H9 (cell line): Measurements from ENCODE around the gene PMEPA1. TPM values are rescaled to one million over a fixed set of nuclear protein-coding genes. Genes with fewer than 3 reads are reported as not detected.

Experiments
- DNase-seq: peaks from one replicate; pipeline ENCODE4 v3.0.0-alpha.2; 2017
- H2AFZ ChIP-seq: one replicate; pipeline ENCODE4 v1.6.1; 2013; ENCODE audit warnings: mild to moderate bottlenecking, low read length, control low read depth, moderate library complexity
- H2AK5ac ChIP-seq: 2 replicates; pipeline ENCODE4 v1.6.1; 2013; ENCODE audit warnings: low read length, control low read depth, mixed read lengths; ENCODE audit not compliant: insufficient read length
- H2BK120ac ChIP-seq: one replicate; pipeline ENCODE4 v1.6.1; 2013; ENCODE audit warnings: low read depth, mild to moderate bottlenecking, low read length, control low read depth, inconsistent platforms; ENCODE audit not compliant: poor library complexity, severe bottlenecking
- H2BK12ac ChIP-seq: 2 replicates; pipeline ENCODE4 v1.6.1; 2013; ENCODE audit warnings: low read length, control low read depth, mixed read lengths, low read depth; ENCODE audit not compliant: insufficient read length
- H2BK15ac ChIP-seq: 2 replicates; pipeline ENCODE4 v1.6.1; 2013; ENCODE audit warnings: low read depth, low read length, control low read depth
- H2BK20ac ChIP-seq: one replicate; pipeline ENCODE4 v1.6.1; 2013; ENCODE audit warnings: low read depth, mild to moderate bottlenecking, low read length, control low read depth, inconsistent platforms; ENCODE audit not compliant: poor library complexity, severe bottlenecking
- H2BK5ac ChIP-seq: 2 replicates; pipeline ENCODE4 v1.6.1; 2013; ENCODE audit warnings: low read length, control low read depth, mixed read lengths; ENCODE audit not compliant: insufficient read length
- H3K14ac ChIP-seq: 2 replicates; pipeline ENCODE4 v1.6.1; 2013; ENCODE audit warnings: low read length, control low read depth; ENCODE audit not compliant: insufficient read depth
- H3K18ac ChIP-seq: 2 replicates; pipeline ENCODE4 v1.6.1; 2013; ENCODE audit warnings: low read depth, mild to moderate bottlenecking, mixed read lengths, low read length, control low read depth; ENCODE audit not compliant: insufficient read length
- H3K23ac ChIP-seq: 2 replicates; pipeline ENCODE4 v1.6.1; 2013; ENCODE audit warnings: low read length, control low read depth, mixed read lengths, low read depth; ENCODE audit not compliant: insufficient read length
- H3K23me2 ChIP-seq: 2 replicates; pipeline ENCODE4 v1.6.1; 2013; ENCODE audit warnings: low read depth, mild to moderate bottlenecking, mixed read lengths, low read length, control low read depth; ENCODE audit not compliant: insufficient read length, poor library complexity, severe bottlenecking
- H3K27ac ChIP-seq: 2 replicates; pipeline ENCODE4 v1.5.1; 2013; ENCODE audit warnings: low read length, control low read depth, mixed read lengths, low read depth; ENCODE audit not compliant: insufficient read length
- H3K27me3 ChIP-seq: 2 replicates; pipeline ENCODE4 v1.6.1; 2013; ENCODE audit warnings: low read length, control low read depth, inconsistent platforms; ENCODE audit not compliant: insufficient read depth
- H3K4ac ChIP-seq: 2 replicates; pipeline ENCODE4 v1.6.1; 2013; ENCODE audit warnings: low read depth, mild to moderate bottlenecking, control low read depth, inconsistent platforms, low read length, moderate library complexity
- H3K4me1 ChIP-seq: 2 replicates; pipeline ENCODE4 v1.6.1; 2013; ENCODE audit warnings: low read length, control low read depth, inconsistent platforms; ENCODE audit not compliant: insufficient read depth
- H3K4me2 ChIP-seq: 2 replicates; pipeline ENCODE4 v1.6.1; 2013; ENCODE audit warnings: low read length, control low read depth, mixed read lengths; ENCODE audit not compliant: insufficient read length, insufficient read depth
- H3K56ac ChIP-seq: 2 replicates; pipeline ENCODE4 v1.6.1; 2013; ENCODE audit warnings: low read depth, mild to moderate bottlenecking, mixed read lengths, low read length, control low read depth; ENCODE audit not compliant: insufficient read length
- H3K79me1 ChIP-seq: 2 replicates; pipeline ENCODE4 v1.6.1; 2013; ENCODE audit warnings: low read depth, mild to moderate bottlenecking, moderate library complexity, low read length, control low read depth, inconsistent platforms; ENCODE audit not compliant: insufficient read depth, poor library complexity, severe bottlenecking
- H3K79me2 ChIP-seq: 2 replicates; pipeline ENCODE4 v1.6.1; 2013; ENCODE audit warnings: low read length, control low read depth, inconsistent platforms; ENCODE audit not compliant: insufficient read depth
- H3K9ac ChIP-seq: 2 replicates; pipeline ENCODE4 v1.6.1; 2013; ENCODE audit warnings: low read length, control low read depth, mixed read lengths; ENCODE audit not compliant: insufficient read length; ENCODE audit errors: extremely low read depth
- H3K9me3 ChIP-seq: one replicate; pipeline ENCODE4 v1.6.1; 2013; ENCODE audit warnings: low read depth, low read length, inconsistent platforms; ENCODE audit not compliant: control insufficient read depth
- H3T11ph ChIP-seq: one replicate; pipeline ENCODE4 v1.6.1; 2013; ENCODE audit warnings: mild to moderate bottlenecking, low read length, control low read depth, inconsistent platforms
- H4K20me1 ChIP-seq: one replicate; pipeline ENCODE4 v1.6.1; 2013; ENCODE audit not compliant: control insufficient read depth, insufficient read length, insufficient read depth
- H4K5ac ChIP-seq: 2 replicates; pipeline ENCODE4 v1.6.1; 2013; ENCODE audit warnings: low read depth, mild to moderate bottlenecking, mixed read lengths, low read length, control low read depth; ENCODE audit not compliant: insufficient read length
- H4K8ac ChIP-seq: replicated peaks from 2 replicates; pipeline ENCODE4 v1.6.1; 2013; ENCODE audit warnings: low read length, control low read depth, mixed read lengths, low read depth; ENCODE audit not compliant: insufficient read length
- H4K91ac ChIP-seq: 2 replicates; pipeline ENCODE4 v1.6.1; 2013; ENCODE audit warnings: low read depth, mild to moderate bottlenecking, moderate library complexity, mixed read lengths, low read length, control low read depth; ENCODE audit not compliant: insufficient read length
- H3K27ac Mint-ChIP-seq, 3 experiments: 2 replicates in 2 of 3; 3 replicates in 1 of 3; pipeline ENCODE4 v1.8.0; 2020 to 2021; ENCODE audit warnings: mixed read lengths in 3 of 3, mild to moderate bottlenecking in 1 of 3, moderate library complexity in 1 of 3
- H3K27me3 Mint-ChIP-seq: 2 replicates; pipeline ENCODE4 v1.8.0; 2021; ENCODE audit warnings: low read depth, mild to moderate bottlenecking, moderate library complexity, mixed read lengths
- H3K36me3 Mint-ChIP-seq, 3 experiments: 2 replicates in 2 of 3; 3 replicates in 1 of 3; pipeline ENCODE4 v1.8.0; 2020 to 2021; ENCODE audit warnings: low read depth in 3 of 3, mixed read lengths in 3 of 3; ENCODE audit not compliant: insufficient read depth in 1 of 3
- H3K4me1 Mint-ChIP-seq, 2 experiments: 2 replicates each; pipeline ENCODE4 v1.8.0; 2020; ENCODE audit warnings: mixed read lengths in 2 of 2
- H3K4me3 Mint-ChIP-seq, 2 experiments: 2 replicates in 1 of 2; 3 replicates in 1 of 2; pipeline ENCODE4 v1.8.0; 2020 to 2021; ENCODE audit warnings: mild to moderate bottlenecking in 2 of 2, mixed read lengths in 2 of 2, moderate library complexity in 1 of 2
- H3K9me3 Mint-ChIP-seq, 2 experiments: 2 replicates in 1 of 2; 3 replicates in 1 of 2; pipeline ENCODE4 v1.8.0; 2020; ENCODE audit warnings: mild to moderate bottlenecking in 2 of 2, mixed read lengths in 2 of 2, moderate library complexity in 1 of 2
- CTCF ChIP-seq: fragments of 200-600 bp; sonication (generic); conservative IDR thresholded peaks from 3 replicates; pipeline ENCODE4 v1.8.0; 2021; ENCODE audit warnings: antibody characterized with exemption, mild to moderate bottlenecking
- WGBS: extraction: QIAGEN DNeasy Blood & Tissue Kit; methylation state at CpG from one replicate; pipeline ENCODE4 v1.1.7; 2013; ENCODE audit warnings: missing lambda C conversion rate, low lambda C conversion rate, mixed read lengths; ENCODE audit not compliant: insufficient read length; ENCODE audit errors: extremely low coverage; 5-methylcytosine and 5-hydroxymethylcytosine counted together
- total RNA-seq: library from RNA; stranded (reverse); gene quantifications from 2 replicates; pipeline ENCODE4 v1.2.1, GENCODE V29; 2021

The PMEPA1 gene
- total RNA-seq, 1 experiment from 2014 or later, result 34.6 TPM

GRCh38 chr20:57686931-57687652 lies 22.7 kb downstream of the PMEPA1 start:
- Histone ChIP-seq H2BK5ac (no peak overlapping the region), H4K8ac (no peak overlapping the region), H2BK15ac (no peak overlapping the region), H4K91ac (no peak overlapping the region), H3K4me2 (no peak overlapping the region), H3K23ac (no peak overlapping the region), H3T11ph (no peak overlapping the region), H3K79me1 (peaks cover 5% of the 10 kb centered on the region), H4K5ac (no peak overlapping the region), H2BK20ac (no peak overlapping the region), H3K23me2 (no peaks in the 10 kb centered on the region), H3K9ac (no peak overlapping the region), H3K4ac (no peak overlapping the region), H3K14ac (no peak overlapping the region), H3K18ac (no peak overlapping the region), H3K9me3 (no peaks in the 10 kb centered on the region), H3K56ac (no peak overlapping the region), H2BK120ac (no peak overlapping the region), H3K4me1 (peaks cover 12% of the 10 kb centered on the region; the same call in 1 of the 2 replicates), H3K27me3 (no peaks in the 10 kb centered on the region), H4K20me1 (no peaks in the 10 kb centered on the region), H2BK12ac (no peak overlapping the region), H2AFZ (no peak overlapping the region), H2AK5ac (no peak overlapping the region), H3K27ac (no peak overlapping the region), H3K79me2 (peaks cover 15% of the 10 kb centered on the region; the same call in 1 of the 2 replicates)
- no peaks in the 10 kb centered on the region for H3K9me3 Mint-ChIP-seq
- no peaks in the 10 kb centered on the region for H3K27me3 Mint-ChIP-seq
- no CpG with 5 or more reads among the region's 12 CpGs for WGBS
- no peak for DNase-seq
- H3K4me3 Mint-ChIP-seq, result no peak overlapping the region; a peak in 1 of 5 replicates
- H3K4me1 Mint-ChIP-seq, result peaks cover 62 to 76% of the 10 kb centered on the region in 2 experiments
- TF ChIP-seq CTCF, result no peak
- H3K27ac Mint-ChIP-seq, result peak overlapping the region in 1 of 3 experiments; percentile 90; a peak in 2 of 7 replicates
- H3K36me3 Mint-ChIP-seq, result peaks cover 0 to 8% (median 0%) of the 10 kb centered on the region in 3 experiments; a peak in 3 of 7 replicates
